PFSK-1 (cell line): Measurements from ENCODE around the gene KMT2B.

ENCODE experiments used
- FOXP2 ChIP-seq: optimal IDR thresholded peaks from 2 replicates; pipeline ENCODE3; 2011; ENCODE audit warnings: borderline replicate concordance, control low read depth, inconsistent platforms; ENCODE audit not compliant: insufficient read depth; ENCODE audit errors: extremely low read length, extremely low read depth
- POLR2AphosphoS5 ChIP-seq: IDR thresholded peaks from 2 replicates; pipeline ENCODE4 v1.6.1; 2012; ENCODE audit warnings: low read depth, mild to moderate bottlenecking, control low read depth, low read length, moderate library complexity
- SIN3A ChIP-seq: IDR thresholded peaks from 2 replicates; pipeline ENCODE4 v1.6.1; 2012; ENCODE audit warnings: mild to moderate bottlenecking, low read length, moderate library complexity, borderline replicate concordance; ENCODE audit not compliant: insufficient read depth
- TAF1 ChIP-seq: IDR thresholded peaks from 2 replicates; pipeline ENCODE4 v1.6.1; 2012; ENCODE audit warnings: low read length, control low read depth, borderline replicate concordance; ENCODE audit not compliant: insufficient read depth
- TF ChIP-seq, protein P1 (sequence below), 2 experiments: IDR thresholded peaks; 2 replicates each; pipeline versions ENCODE4 v1.6.1 to v1.8.0; 2011 to 2012; ENCODE audit warnings: low read depth in 2 of 2, low read length in 2 of 2, control low read depth in 1 of 2, inconsistent platforms in 1 of 2, mild to moderate bottlenecking in 1 of 2, moderate library complexity in 1 of 2; ENCODE audit not compliant: insufficient read depth in 1 of 2

KMT2B gene

DNA sequence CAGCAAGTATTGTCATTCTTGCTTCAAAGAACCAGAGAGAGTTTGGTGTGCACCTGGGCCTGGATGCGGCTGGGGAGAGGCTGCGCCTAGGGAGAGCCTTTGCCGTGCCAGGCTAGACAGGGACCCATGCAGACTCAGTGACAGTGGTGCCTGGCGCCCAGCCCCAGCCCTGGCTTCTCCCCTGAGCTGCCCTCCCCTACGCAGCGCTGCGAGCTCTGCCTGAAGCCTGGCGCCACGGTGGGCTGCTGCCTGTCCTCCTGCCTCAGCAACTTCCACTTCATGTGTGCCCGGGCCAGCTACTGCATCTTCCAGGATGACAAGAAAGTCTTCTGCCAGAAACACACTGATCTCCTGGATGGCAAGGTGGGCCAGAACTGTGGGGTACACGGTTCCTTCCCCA lies 12.0 kb downstream of the KMT2B start:
- TF ChIP-seq FOXP2 = no peak

DNA sequence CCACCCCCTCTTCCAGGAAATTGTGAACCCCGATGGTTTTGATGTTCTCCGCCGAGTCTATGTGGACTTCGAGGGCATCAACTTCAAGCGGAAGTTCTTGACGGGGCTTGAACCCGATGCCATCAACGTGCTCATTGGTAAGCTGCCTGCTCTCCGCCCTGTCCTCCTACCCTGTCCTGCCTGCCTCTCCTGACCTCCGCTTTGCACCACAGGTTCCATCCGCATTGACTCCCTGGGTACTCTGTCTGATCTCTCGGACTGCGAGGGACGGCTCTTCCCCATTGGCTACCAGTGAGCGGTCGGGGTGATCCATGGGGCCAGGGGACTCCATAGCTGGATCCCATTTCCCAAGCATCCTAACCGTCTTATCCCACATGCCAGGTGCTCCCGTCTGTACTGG lies 12.5 kb downstream of the KMT2B start:
- TF ChIP-seq FOXP2 (no peak), SIN3A (no peak), TAF1 (no peak), POLR2AphosphoS5 (no peak)
- TF ChIP-seq, protein P1, sequence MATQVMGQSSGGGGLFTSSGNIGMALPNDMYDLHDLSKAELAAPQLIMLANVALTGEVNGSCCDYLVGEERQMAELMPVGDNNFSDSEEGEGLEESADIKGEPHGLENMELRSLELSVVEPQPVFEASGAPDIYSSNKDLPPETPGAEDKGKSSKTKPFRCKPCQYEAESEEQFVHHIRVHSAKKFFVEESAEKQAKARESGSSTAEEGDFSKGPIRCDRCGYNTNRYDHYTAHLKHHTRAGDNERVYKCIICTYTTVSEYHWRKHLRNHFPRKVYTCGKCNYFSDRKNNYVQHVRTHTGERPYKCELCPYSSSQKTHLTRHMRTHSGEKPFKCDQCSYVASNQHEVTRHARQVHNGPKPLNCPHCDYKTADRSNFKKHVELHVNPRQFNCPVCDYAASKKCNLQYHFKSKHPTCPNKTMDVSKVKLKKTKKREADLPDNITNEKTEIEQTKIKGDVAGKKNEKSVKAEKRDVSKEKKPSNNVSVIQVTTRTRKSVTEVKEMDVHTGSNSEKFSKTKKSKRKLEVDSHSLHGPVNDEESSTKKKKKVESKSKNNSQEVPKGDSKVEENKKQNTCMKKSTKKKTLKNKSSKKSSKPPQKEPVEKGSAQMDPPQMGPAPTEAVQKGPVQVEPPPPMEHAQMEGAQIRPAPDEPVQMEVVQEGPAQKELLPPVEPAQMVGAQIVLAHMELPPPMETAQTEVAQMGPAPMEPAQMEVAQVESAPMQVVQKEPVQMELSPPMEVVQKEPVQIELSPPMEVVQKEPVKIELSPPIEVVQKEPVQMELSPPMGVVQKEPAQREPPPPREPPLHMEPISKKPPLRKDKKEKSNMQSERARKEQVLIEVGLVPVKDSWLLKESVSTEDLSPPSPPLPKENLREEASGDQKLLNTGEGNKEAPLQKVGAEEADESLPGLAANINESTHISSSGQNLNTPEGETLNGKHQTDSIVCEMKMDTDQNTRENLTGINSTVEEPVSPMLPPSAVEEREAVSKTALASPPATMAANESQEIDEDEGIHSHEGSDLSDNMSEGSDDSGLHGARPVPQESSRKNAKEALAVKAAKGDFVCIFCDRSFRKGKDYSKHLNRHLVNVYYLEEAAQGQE (IDR thresholded peaks at IDR 0.05; ENCODE audit: insufficient read depth in 1 of 2, low read depth in 2 of 2, low read length in 2 of 2) = no peak

DNA sequence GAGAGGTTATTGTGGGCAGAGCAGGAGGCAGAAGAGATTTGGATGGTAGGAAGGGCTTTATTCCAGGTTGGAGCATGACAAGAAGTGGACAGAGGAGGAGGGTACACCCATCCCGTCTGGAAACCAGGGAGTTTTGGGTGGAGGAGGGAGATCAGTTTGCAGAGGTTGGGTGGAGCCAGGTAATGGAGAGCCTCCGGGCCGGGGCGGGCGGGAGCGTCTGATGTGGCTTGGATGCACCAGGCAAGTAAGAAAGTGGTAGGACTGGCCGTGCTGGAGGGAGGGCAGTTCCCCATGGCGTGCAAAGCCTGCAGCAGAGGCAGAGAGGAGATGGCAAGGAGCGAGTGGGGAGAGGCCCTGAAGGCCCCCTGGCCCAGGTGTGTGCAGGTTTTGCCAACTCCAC lies 13.6 kb downstream of the KMT2B start:
- TF ChIP-seq SIN3A (no peak), POLR2AphosphoS5 (no peak), FOXP2 (no peak)

DNA sequence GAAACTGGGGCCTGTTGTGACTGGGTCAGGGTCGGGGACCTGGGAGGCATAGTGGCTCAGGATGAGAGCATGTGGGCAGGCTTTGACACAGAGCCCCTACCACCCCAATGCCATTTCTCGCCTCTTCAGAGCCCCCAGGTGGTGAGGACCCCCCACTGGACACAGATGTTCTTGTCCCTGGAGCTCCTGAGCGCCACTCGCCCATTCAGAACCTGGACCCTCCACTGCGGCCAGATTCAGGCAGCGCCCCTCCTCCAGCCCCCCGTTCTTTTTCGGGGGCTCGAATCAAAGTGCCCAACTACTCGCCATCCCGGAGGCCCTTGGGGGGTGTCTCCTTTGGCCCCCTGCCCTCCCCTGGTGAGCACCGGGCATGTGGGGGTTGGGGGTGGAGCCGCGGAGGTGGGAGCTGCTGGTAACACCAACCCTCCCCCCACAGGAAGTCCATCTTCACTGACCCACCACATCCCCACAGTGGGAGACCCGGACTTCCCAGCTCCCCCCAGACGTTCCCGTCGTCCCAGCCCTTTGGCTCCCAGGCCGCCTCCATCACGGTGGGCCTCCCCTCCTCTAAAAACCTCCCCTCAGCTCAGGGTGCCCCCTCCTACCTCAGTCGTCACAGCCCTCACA lies 14.1 kb downstream of the KMT2B start:
- no peak for TF ChIP-seq TAF1
- TF ChIP-seq POLR2AphosphoS5 = no peak
- TF ChIP-seq FOXP2 = no peak
- TF ChIP-seq, protein P1 (IDR thresholded peaks at IDR 0.05; ENCODE audit: insufficient read depth in 1 of 2, low read depth in 2 of 2, low read length in 2 of 2) = no peak
- TF ChIP-seq SIN3A = no peak

DNA sequence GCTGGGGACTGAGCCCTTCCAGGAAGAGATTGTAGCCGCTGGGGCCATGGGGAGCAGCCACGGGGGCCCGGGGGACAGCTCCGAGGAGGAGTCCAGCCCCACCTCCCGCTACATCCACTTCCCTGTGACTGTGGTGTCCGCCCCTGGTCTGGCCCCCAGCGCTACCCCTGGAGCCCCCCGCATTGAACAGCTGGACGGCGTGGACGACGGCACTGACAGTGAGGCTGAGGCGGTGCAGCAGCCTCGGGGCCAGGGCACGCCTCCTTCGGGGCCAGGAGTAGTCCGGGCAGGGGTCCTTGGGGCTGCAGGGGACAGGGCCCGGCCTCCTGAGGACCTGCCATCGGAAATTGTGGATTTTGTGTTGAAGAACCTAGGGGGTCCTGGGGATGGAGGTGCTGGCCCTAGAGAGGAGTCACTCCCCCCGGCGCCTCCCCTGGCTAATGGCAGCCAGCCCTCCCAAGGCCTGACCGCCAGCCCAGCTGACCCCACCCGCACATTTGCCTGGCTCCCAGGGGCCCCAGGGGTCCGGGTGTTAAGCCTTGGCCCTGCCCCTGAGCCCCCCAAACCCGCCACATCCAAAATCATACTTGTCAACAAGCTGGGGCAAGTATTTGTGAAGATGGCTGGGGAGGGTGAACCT lies 14.9 kb downstream of the KMT2B start:
- TF ChIP-seq POLR2AphosphoS5 = no peak
- TF ChIP-seq, protein P1 (IDR thresholded peaks at IDR 0.05; ENCODE audit: insufficient read depth in 1 of 2, low read depth in 2 of 2, low read length in 2 of 2) = no peak
- TF ChIP-seq SIN3A = no peak
- TF ChIP-seq FOXP2 = no peak
